Mesodermal cell (in vitro differentiated cells): ENCODE measurements around the gene OR1I1.

ENCODE experiments used
- H3K27ac ChIP-seq: 2 replicates; pipeline ENCODE4 v1.7.0; 2013; ENCODE audit warnings: mild to moderate bottlenecking, low read depth, low read length, moderate library complexity; ENCODE audit not compliant: severe bottlenecking
- H3K36me3 ChIP-seq: 2 replicates; pipeline ENCODE4 v1.7.1; 2013; ENCODE audit warnings: mild to moderate bottlenecking, low read length, moderate library complexity; ENCODE audit not compliant: control insufficient read depth, insufficient read depth
- H3K4me1 ChIP-seq: one replicate; pipeline ENCODE4 v1.7.1; 2013; ENCODE audit warnings: mild to moderate bottlenecking, low read length; ENCODE audit not compliant: insufficient read depth, control insufficient read depth, poor library complexity, severe bottlenecking
- H3K4me3 ChIP-seq: 2 replicates; pipeline ENCODE4 v1.7.0; 2013; ENCODE audit warnings: low read length, control low read depth, mild to moderate bottlenecking; ENCODE audit not compliant: insufficient read depth, poor library complexity, severe bottlenecking; ENCODE audit errors: extremely low read depth
- H3K9me3 ChIP-seq: 2 replicates; pipeline ENCODE4 v1.7.1; 2013; ENCODE audit warnings: mild to moderate bottlenecking, low read length, moderate library complexity; ENCODE audit not compliant: control insufficient read depth
- WGBS, 2 experiments: methylation state at CpG; one replicate each; pipeline ENCODE4 v1.1.5; 2013; ENCODE audit warnings: missing lambda C conversion rate in 2 of 2; ENCODE audit not compliant: insufficient coverage in 2 of 2; 5-methylcytosine and 5-hydroxymethylcytosine counted together

OR1I1 gene

DNA sequence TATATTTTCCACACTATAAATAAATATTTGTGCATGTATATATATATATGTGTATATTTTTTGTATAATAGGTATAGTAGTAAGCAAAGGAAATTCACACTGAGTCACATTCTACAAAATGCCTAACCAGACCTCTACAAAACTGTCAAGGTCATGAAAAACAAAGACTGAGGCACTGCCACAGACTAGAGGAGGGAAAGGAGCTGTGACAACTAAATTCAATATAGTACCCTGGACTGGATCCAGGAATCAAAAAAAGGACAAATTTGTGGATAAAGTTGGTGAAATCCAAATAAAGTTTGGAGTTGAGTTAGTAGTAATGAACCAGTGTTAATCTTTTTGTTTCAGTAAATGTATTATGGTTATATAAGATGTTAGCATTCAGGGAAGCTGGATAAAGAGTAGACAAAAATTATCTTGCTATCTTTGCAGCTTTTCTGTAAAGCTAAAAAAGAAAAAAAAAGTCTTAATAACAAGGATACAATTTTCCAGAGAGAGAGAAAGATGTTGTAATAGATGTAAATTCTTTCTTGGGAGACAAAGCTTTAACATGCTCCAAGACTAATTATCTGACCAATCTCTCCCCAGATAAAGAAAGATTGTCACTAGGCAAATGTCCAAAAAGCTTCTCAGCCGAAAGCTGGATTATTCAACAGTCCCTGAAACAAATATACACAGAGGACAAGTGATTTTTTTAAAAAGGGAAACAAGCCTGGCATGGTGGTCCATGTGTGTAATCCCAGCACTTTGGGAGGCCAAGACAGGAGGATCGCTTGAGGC lies 44.3 kb downstream of the OR1I1 start:
- Histone ChIP-seq H3K9me3 (no peaks in the 10 kb centered on the region), H3K4me1 (peaks cover 4% of the 10 kb centered on the region), H3K36me3 (peaks cover 18% of the 10 kb centered on the region), H3K4me3 (peak overlapping the region; percentile 57), H3K27ac (no peak overlapping the region)
- 86 to 100% methylated on average over 1 of the region's 2 CpGs for WGBS, 2 experiments

DNA sequence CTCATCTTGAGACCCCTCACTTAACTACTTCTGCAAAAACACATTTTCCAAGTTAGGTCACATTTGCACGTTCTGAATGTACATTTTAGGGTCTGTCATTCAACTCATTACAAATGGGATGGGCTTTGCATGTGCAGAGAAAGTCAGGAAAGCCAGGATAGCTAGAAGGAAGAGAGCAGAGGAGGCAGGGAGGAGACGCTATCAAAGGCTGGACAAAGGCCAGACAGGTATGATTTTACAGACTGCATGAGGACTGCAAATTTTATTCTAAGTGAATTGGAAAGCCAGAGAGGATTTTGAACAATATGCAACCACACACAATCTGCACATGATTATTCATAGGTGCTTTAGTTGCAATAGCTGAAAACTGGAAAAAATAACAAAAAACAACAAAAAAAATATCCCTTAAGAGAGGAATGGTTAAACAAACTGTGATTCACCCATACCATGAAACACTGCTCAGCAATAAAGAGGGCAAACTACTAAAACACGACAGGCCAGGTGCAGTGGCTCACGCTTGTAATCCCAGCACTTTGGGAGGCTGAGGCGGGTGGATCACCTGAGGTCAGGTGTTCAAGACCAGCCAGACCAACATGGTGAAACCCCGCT lies 46.3 kb downstream of the OR1I1 start:
- no peak overlapping the region for H3K4me3 ChIP-seq
- H3K36me3 ChIP-seq = no peaks in the 10 kb centered on the region
- peaks cover 4% of the 10 kb centered on the region for H3K4me1 ChIP-seq
- no peak overlapping the region for H3K27ac ChIP-seq
- H3K9me3 ChIP-seq = no peaks in the 10 kb centered on the region
- 81 to 93% methylated on average over 3 to 5 of the region's 6 CpGs for WGBS, 2 experiments

DNA sequence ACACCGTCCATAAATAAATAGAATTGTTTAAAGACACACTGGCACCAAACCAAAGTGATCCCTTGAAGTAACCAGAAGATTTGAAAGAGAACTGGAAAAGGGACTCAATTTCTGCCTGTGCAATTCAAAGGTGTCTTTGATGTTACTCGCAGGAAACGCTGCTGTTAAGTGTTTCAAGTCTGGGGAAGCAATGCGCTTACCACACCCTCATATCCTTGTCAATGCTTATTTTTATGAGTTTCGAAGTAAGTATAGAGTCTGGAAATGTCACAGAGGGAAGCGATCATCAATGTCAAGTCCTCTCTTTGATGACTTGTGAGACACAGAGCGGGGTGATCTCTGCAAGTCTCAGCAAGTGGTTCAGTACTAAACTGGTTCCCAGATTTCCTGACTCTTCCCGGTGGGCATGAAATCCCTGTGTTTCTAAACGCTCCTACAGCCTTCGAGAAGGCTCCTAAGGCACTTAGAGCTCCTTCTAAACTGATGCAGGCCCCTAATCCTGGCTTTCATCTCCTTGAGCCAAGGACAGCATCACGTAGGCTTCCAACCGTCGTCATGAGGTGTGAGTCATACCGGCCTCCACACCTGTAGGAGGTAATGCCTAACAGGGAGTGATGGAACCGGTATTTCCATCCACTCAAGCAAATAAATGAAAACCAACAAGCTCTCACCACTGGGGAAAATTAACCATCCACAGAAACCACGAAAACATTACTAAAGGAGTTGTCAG lies 48.0 kb downstream of the OR1I1 start:
- Histone ChIP-seq H3K4me3 (no peak overlapping the region), H3K9me3 (no peaks in the 10 kb centered on the region), H3K36me3 (no peaks in the 10 kb centered on the region), H3K4me1 (no peaks in the 10 kb centered on the region), H3K27ac (no peak overlapping the region)
- 80 to 92% methylated on average over 6 of the region's 16 CpGs for WGBS, 2 experiments

DNA sequence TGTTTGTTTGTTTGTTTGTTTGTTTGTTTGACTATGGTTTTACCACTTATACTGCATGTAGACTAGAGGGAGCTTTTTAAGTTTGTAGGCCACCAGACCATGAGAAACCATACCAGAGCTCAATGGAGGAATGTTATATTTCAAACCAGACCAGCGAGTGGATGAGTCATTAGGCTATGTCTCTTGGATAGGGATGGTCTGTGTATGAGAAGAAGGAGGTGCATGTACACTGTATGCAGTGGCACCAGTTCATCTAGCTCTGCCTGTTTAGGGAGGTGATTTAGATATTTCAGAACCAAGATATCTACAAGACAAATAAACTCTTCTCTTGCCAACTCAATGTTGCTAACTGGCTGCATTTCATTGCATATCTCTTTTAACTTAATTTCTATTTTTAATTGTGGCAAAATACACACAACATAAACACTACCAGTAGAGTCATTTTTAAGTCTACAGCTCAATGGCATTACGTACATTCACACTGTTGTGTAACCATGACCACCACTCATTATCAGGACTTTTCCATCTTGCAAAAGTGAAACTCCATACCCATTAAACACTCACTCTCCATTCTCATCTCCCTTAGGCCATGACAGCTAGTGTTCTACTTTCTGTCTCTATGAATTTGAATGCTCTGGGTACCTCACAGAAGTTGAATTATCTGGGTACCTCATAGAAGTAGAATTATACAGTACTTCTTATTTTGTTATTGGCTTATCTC lies 54.4 kb downstream of the OR1I1 start:
- H3K36me3 ChIP-seq = no peaks in the 10 kb centered on the region
- H3K4me1 ChIP-seq = no peaks in the 10 kb centered on the region
- no peak overlapping the region for H3K27ac ChIP-seq
- no peak overlapping the region for H3K4me3 ChIP-seq
- peaks cover 12% of the 10 kb centered on the region for H3K9me3 ChIP-seq
- 71 to 80% methylated on average over 2 of the region's 2 CpGs for WGBS, 2 experiments

DNA sequence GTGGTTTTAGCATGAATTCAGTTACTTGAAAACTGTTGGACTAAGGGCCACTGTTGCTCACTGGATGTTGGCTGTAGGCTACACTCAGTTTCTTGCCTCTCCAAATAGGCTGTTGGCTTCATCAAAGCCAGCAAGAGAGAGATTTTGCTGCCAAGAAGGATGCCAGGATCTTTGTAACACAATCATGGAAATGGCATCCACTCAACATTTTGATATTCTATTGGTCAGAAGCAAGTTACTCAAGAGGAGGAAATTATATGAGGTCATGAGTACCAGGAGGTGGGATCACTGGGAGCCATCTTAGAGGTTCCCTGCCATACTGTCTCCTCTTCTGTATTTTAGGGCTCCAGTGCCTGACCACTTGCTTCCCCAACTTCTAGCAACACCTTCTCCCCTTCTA lies 55.8 kb downstream of the OR1I1 start:
- Histone ChIP-seq H3K36me3 (no peaks in the 10 kb centered on the region), H3K27ac (no peak overlapping the region), H3K4me1 (no peaks in the 10 kb centered on the region), H3K4me3 (no peak overlapping the region), H3K9me3 (peaks cover 12% of the 10 kb centered on the region)

DNA sequence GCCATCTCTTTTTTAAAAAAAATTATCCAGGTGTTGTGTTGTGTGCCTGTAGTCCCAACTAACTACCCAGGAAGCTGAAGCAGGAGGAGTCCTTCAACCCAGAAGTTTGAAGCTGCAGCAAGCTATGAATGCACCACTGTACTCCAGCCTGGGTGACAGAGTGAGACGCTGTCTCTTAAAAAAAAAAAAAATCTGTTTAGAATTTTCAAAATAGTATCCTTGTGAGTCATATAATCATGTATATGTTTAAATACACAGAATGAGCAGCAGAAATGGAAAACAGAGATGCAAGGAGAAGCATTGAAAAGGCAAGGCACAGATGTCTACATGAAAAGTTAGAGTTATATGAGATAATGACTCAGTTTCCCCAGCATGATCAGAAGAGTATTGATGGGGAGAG lies 56.4 kb downstream of the OR1I1 start:
- Histone ChIP-seq H3K36me3 (no peaks in the 10 kb centered on the region), H3K9me3 (peaks cover 12% of the 10 kb centered on the region), H3K27ac (no peak overlapping the region), H3K4me3 (no peak overlapping the region), H3K4me1 (no peaks in the 10 kb centered on the region)
- no CpG with 5 or more reads among the region's 1 CpG for WGBS, 2 experiments

DNA sequence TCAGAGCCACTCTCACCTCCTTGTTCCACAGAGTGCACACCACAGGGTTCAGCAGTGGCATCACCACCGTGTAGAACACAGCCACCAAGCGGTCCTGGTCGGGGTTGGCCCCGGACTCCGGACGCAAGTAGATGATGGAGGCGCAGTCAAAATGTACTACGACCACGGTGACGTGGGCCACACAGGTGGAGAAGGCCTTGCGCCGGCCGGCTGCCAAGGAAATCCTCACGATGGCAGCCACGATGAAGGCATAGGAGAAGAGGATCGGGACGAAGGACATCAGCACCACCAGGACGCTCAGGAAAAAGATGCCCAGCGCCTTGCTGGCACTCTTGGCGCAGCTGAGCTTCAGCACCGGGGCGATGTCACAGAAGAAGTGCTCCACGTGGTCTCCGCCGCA lies 59.1 kb downstream of the OR1I1 start:
- Histone ChIP-seq H3K4me3 (no peak overlapping the region), H3K27ac (no peak overlapping the region), H3K4me1 (no peaks in the 10 kb centered on the region), H3K9me3 (peaks cover 12% of the 10 kb centered on the region), H3K36me3 (no peaks in the 10 kb centered on the region)
- WGBS, 2 experiments = 91 to 92% methylated on average over 25 of the region's 25 CpGs

DNA sequence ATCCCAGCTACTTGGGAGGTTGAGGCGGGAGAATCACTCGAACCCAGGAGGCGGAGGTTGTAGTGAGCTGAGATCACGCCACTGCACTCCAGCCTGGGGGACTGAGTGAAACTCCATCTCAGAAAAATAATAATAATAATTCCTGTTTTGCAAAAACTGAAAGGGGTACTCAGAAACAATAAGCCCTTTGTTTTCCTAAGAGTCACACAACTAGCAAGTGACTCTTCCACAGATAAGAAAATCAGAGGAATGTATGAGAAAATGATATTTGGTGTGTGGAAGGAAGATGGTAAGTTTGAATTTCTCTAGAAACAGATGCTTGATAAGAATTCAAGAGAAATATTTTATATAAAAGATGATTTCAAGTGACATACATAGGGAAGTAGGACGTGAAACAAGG lies 60.3 kb downstream of the OR1I1 start:
- H3K36me3 ChIP-seq = no peaks in the 10 kb centered on the region
- WGBS, 2 experiments = 80% methylated on average over 2 of the region's 5 CpGs; no CpG with 5 or more reads in 1 of the 2 experiments
- H3K4me1 ChIP-seq = no peaks in the 10 kb centered on the region

More for the DNA sequence above, 60.3 kb downstream of the OR1I1 start:
- Histone ChIP-seq H3K27ac (no peak overlapping the region), H3K9me3 (peaks cover 12% of the 10 kb centered on the region), H3K4me3 (no peak overlapping the region)
